Fibroblast of skin of right biceps (primary cell): Measurements from ENCODE around the gene FAM20B.

Experiments
- DNase-seq: peaks from one replicate; pipeline ENCODE4 v3.0.0-alpha.2; 2013

The FAM20B gene

DNA sequence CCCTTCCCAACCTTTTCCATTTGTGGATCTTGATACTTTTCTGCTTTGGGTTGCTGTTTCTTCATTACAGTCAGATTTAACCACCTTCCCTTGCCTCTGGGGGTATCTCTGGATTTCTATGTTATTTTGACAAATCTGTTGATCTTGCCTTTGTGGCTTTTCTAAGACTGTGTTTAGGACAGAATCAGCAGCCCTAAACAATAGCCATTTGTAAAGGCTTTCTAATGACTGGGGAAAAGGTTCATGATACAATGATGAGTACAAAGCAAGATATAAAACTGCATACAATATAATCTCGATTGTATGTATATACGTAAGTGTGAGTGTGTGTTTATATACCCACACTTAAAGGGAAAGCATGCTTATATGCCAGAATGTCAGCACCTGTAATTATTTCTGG, 27.8 kb downstream of the FAM20B start:
- DNase-seq, result no peak

DNA sequence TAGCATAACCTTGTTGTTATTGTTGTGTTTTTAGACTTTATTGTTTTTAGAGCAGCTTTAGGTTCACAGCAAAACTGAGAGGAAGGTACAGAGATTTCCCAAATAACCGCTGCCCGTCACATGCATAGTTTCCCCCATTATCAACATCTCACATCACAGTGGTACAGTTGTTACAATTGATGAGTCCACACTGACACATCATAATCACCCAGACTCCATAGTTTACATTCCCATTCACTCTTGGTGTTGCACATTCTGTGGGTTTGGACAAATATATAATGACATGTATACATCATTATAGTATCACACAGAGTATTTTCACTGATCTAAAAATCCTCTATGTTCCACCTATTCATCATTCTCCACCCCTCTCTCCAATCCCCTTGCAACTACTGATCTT, 30.2 kb downstream of the FAM20B start:
- DNase-seq, result peak; percentile 66

DNA sequence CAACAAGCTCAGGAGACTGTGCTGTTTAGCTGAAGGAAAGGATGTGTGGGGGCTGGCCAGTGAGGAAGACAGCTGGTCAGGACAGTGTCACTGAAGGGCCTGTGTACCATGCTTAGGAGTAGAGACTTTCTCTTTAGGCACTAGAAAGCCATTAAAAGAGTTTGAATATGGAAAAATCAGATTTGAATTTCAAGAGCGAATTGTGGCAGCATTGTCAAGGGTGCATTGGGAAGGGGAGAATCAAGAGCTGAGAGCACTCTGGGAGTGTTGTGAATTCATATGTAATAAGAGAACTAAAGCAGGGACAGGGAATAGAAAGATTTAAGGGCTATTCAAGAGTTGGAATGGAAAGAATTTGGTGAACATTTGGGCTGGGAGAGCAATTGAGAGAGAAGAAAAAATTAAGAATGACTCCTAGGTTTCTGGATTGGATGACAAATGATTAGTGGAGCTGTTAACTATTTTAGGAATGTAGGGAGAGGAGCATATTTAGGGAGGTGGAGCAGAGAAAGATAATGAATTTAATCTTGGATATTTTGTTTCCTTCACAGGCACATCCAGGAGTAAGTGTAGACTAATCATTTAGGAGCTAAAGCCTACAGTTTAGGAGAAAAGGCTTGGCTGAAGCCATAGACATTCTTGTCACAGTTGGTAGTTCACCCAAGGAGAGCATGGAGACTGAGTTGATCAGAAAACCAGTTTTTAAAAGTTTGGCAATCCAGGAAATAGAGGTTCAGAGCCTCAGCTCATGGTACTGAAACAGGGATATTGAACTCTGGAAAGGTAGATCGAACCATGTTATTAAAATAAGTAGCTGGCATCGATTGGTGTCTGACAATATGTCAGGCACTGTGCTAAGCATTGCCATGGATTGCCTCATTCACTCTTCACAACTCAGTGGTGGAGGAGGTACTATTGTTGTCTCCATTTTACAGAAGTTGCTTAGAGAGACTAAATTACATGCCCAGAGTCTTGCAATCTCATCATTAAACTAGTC, 33.1 kb downstream of the FAM20B start:
- peak; percentile 89 for DNase-seq

DNA sequence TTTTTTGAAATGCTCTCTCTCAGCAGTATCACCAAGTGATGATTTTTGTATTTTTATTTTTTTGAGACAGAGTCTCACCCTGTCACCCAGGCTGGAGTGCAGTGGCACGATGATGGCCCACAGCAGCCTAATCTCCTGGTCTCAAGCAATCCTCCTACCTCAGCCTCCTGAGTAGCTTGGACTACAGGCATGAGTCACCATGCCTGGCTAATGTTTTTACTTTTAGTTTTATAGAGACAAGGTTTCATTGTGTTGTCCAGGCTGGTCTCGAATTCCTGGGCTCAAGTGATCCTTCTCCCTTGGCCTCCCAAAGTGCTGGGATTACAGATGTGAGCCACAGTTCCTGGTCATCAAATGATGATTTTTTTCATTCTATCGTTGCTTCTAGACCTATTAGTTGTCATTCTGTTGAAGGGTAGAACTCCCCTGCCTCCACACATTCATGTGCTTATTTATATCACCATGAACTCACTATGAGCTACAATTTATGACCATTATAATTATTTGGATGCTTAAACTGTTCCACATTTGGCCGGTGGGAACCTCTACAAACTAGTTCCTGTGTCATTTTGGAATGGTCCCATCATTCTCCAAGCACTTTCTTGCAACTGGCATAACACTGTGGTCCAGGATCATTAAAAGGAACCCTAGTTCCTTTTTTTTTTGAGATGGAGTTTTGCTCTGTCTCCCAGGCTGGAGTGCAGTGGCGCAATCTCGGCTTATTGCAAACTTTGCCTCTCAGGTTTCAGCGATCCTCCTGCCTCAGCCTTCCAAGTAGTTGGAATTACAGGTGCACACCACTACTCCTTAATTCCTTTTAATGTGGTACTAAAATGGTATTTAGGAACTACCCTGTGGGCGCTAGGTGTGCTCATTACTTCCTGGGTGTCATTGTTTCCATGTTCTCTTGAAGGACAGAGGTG, 35.9 kb downstream of the FAM20B start:
- no peak for DNase-seq

DNA sequence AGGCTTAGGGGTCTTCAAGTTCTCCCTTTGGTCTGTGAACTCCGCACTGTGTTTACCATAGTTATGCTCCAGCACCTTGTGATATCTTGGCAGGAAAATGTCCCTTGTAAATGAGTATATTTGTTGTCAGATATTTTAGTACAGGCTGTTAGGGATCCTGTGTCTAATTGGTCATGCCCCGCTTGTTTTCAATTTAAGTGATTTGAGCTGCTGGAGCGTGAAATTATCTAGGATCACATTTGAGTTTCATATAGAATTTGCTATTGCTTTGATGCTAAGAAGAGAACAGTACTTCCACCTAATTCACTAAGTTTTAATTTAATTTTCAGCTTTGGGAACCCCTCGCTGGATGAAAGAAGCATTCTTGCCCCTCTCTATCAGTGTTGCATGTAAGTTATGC, 40.8 kb downstream of the FAM20B start:
- no peak for DNase-seq

DNA sequence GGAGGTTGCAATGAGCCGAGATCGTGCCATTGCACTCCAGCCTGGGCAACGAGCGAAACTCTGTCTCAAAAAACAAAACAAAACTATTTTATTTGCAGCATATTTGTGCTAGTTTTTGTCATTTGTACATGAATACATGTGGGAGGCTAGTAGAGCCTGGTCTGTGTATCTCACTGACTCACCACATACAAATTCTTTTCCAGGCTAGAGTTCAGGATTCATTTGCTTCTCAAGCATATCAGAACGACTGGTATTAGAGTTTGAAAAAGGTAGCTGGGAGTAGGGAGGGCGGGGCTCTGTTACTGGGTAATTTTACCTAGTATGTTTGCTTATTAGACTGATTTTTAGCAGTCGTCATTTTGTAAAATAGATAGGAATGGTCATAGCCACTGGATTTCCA, 51.7 kb downstream of the FAM20B start:
- DNase-seq, result peak; percentile 45

DNA sequence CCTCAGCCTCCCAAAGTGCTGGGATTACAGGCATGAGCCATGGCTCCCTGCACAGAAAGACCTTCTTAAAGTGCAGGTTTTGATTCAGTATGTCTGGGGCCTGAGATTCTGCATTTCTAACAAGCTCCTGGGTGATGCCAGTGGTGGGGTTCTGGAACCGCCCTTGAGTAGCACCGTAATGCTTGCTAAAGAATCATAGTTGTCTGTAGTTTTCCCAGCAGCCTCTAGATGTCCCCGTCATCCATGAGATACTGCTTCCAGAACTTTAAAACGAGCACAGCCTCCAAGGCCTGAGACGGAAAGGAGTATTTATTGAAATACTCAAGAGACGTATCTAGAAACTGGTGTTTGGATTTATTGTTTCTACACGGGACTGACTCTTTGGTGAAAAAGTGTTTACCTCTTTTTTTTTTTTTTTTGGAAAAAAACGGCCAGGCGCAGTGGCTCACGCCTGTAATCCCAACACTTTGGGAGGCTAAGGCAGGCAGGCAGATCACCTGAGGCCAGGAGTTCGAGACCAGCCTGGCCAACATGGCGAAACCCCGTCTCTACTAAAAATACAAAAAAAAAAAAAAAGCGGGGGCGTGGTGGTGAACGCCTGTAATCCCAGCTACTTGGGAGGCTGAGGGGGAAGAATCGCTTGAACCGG, 53.5 kb downstream of the FAM20B start:
- peak; percentile 74 for DNase-seq

DNA sequence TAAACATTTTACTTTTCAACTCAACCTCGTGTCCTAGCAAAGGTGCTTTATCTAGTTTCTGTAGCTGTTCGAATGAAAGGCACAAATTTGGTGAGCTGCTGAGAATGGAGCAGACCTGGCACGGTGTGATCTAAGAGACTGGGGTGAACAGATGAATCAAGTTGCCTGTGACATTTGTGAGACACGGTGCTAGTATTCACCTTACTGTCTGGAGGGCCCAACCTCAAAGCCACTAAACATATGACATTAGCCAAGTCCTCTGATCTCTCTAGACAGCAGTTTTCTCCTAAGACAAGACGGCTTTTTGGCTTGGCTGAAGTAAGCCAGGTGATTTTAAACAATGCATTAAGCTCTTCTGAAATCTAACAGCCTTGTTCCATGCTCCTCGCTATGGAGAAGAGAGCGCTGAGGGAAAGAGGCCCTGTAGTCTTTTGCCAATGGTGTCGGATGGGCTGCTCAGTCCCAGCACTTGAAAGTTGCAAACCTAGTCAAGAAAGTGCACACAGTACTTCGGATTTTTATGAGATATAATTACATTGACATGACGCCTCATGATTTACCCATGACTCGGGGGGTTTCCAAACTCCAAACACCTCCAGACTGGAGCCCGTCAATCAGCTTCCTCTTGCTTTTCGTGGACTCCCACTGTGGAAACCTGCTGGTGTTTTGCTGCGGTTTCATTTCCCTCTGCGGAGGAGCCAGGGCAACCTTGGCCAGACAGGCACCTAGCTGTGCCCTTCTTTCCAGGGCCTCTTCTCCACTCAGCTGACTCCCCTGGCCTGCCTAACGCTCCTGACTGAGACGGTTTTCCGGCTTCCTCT, 55.4 kb downstream of the FAM20B start:
- no peak for DNase-seq

DNA sequence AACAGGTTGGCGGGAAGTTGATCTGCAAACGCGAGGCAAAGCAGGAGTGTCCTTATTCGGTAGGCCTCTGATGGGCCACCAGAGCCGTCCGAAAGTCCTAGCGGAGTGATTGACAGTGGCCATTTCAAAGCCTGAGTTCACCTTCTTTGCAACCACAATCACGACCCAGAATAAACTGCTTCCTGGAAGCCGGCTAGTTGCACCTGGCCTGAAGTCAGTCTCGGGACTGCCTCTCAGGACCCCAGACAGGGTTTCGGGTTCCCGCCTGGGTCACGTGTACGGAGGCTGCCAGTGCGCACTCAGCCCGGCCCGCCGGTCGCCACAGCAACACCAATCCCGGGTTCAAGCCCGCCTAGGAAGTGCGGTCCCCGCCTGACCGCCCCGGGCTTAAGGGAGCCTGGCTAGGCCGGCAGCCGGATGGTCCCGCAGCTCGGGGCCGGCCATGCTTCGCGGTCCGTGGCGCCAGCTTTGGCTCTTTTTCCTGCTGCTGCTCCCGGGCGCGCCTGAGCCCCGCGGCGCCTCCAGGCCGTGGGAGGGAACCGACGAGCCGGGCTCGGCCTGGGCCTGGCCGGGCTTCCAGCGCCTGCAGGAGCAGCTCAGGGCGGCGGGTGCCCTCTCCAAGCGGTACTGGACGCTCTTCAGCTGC, 56.1 kb downstream of the FAM20B start, which contains the start of gene TOR3A:
TSS of gene TOR3A (plus strand) at position 384 of the 646 bp plus-strand sequence. CDS start at position 443, 59 bp downstream.
- DNase-seq, result peak; percentile 86

DNA sequence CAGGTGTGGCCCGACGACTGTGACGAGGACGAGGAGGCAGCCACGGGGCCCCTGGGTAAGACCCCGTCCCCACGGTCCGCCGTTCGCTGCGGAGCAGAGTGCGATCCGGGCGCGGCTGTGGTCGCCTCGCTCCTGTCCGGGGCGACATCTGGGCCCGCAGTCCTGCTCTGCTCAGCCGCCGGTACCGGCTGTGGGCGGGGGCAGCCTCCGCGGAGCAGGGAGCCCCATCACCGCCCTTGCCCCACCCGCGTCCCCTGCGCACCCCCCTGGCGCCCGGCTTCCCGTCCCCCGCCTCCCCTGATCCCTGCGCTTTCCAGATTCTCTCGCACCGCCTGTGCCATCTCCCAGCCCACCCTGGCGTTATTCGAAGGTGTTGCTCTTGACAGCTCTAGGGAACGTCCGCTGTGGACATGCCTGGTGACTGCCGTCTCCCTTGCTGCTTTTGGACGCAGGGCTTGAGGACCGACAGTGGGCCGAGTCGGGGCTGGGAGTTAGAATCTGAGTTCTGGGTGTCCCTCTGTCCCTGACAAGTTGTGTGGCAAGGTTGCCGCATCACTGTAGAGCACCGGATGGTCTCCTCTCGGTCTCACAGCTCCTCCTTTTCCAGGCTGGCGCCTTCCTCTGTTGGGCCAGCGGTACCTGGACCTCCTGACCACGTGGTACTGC, 56.8 kb downstream of the FAM20B start:
- peak; percentile 29 for DNase-seq

DNA sequence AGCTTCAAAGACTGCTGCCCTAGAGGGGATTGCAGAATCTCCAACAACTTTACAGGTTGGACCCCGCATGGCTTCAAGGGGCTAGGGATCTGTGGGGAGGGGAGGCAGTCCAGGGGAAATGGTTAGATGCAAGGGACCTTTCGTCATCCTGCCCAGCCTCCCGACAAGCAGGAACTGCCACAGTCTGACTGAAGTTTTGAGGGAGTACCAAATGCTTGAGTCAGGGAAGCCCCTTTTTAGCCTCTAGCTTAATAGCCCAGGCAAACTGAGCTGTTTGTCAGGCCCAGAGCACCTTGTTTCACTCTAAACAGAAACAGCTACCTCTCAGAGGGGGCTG, 57.3 kb downstream of the FAM20B start:
- DNase-seq, result peak; percentile 49

DNA sequence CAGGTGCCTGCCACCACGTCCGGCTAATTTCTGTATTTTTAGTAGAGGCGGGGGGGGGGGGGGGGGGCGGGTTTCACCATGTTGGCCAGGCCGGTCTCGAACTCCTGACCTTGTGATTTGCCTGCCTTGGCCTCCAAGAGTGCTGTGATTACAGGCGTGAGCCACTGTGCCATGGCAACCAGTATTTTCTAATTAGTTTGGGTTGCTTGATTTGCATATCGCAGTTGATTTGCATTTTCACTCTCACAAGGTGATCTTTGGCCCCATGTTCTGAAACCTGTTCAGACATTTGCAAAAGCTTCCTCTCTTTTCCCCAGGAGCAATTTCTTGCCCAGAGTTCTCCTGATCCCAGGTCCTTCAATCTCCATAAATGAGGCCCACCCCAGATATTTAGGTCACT, 57.8 kb downstream of the FAM20B start:
- no peak for DNase-seq

DNA sequence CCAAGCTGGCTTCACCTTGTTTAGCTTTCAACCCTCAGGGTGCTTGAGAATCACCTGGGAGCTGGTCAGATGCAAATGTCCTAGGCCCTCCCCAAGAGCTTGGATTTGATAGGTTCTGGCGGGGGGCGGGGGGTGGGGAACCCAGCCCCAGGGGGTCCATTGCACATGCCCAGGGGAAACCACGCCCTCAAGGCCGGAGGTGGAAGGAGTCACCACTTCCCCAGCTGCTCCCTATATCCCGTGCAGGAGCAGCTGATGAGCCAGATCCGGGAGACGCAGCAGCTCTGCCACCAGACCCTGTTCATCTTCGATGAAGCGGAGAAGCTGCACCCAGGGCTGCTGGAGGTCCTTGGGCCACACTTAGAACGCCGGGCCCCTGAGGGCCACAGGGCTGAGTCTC, 62.0 kb downstream of the FAM20B start:
- peak; percentile 18 for DNase-seq

DNA sequence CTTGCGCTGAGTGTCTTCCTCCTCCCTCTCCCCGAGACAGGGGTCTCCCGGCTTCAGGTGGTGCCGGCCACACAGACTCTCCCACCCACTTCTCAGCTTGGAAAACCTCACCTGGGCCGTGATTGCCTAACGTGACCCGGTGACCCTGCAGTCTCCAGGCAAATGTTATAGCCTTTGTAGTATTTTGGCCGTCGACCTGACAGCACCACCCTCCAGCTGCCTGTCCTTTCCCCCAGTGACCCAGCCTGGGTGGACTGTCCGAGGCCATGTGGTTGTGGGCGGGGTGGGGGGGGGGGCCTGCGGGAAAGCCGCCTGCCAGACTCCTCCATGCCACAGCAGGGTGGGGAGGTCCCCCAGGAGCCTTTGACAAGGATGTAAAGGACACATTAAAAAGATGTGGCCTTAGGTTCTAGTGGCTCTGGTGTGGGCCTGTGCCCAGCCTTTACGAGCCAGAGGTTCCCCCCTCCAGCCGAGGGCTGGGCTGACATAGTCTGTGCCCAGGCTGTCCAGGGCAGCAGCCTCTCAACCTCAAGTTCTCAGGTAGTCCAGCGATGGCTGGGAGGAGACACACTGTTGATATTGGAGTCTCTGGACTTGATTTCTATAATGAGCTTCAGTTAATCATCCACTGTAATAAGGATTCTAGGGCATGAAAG, 64.3 kb downstream of the FAM20B start:
- no peak for DNase-seq

DNA sequence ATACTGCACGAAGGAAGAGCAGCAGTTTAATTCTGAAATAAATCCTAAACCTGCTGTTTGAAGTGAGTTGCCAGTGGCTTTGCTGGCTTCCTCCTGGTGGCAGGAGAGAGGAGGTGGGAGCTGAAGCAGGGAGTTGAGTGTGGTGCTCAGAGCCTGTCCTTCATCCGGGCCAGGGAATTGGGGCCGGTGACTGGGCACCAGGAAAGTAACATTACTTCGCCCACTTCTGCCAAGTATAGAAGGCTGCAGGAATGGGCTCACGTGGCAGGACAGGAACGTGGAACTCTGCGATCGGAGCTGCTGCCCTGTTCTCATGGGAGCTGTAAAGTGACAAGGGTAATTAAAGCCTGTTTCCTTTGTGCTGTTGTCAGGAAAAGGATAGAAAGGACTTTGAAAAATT, 64.8 kb downstream of the FAM20B start:
- DNase-seq, result no peak

DNA sequence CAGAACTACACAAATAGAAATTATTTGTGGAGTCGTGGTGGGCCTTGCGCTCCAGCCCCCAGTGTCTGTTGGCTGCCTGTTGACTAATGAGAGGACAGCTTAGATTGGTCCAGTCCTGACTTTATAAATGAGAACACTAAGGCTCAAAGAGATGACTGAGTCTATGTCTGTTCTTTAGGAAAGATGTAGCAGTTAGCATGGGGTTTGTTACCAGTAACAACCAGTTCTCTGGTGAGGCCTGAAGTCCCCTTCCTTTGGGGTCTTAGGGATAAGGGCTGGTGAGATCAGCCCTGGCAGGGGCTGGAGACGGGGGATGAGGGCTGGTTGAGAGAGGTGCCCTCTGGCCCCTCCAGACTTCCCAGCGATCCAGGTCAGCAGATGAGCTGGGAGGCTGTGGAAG, 65.2 kb downstream of the FAM20B start:
- DNase-seq, result no peak

DNA sequence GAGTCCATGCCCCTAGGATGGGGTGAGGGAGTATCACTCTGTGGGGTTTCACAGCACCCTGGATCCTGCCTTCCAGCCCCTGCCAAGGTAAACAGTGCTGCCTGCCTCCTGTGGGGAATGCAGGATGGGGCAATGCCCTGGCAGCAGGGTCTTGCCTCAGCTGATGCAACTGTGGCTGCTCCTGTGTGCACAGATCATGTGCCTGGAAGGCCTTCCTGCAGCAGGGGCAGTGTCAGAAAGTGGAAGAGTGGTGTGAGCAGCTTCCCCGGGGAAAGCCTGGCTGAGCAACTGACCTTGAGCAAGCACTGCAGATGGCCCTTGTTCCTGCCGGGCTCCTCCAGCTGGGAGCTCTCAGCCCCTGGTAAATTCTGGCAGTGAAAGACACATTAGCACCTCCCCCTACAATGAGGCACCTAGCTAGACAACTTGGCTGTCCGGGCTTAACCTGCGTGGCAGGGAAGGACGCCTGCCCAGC, 66.0 kb downstream of the FAM20B start:
- peak; percentile 30 for DNase-seq

DNA sequence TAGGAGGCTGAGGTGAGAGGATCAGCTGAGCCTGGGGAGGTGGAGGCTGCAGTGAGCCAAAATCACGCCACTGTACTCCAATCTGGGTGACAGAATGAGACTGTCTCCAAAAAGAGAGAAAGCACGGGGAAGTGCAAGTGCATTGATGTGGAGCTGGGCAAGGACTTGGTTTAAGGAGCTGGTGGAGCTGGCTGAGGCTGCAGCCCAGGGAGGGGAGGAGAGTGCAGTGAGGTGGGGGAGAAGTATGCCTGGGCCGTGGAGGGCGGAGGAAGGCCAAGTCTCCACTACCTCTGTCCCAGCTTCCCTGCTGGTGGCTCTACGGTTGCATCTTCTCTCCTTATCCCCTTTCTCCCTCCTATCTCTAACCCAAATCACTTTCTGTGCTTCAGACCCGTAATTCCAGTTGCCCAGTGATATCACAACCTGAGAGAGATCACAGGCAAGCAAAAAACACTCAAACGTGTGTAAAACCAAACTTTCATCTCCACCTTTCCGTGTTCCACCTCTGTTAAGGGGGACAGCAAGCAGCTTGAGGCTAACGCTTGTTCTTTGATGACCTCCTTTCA, 67.3 kb downstream of the FAM20B start:
- no peak for DNase-seq

DNA sequence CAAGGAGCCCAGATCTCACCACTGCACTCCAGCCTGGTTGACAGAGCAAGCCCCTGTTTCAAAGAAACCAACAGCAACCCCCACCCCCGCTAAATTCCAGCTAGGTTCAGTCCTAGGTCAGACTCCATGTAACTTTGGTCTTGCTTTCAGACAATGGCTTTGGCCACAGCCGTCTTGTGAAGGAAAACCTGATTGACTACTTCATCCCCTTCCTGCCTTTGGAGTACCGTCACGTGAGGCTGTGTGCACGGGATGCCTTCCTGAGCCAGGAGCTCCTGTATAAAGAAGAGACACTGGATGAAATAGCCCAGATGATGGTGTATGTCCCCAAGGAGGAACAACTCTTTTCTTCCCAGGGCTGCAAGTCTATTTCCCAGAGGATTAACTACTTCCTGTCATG, 69.1 kb downstream of the FAM20B start:
- DNase-seq, result no peak

DNA sequence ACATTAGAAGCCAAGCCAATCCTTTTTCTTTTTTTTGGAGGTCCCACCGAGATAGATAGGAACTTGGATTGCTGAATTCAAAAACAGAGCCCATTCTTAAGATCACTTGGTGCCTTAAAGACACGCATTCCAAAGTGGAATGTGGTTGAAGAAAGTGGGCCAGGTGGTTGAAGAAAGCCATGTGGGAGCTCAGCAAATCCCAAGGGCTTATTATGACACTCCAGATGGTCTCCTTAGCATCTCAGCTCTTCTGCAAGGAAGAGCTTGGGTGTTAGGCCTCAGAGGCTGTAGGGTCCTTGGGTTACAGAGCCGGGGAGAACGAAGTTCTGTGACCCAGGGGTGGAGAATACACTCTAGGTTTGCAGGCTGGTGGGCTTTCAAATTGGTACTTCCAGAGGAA, 69.7 kb downstream of the FAM20B start:
- no peak for DNase-seq
